ENCODE measurements around the gene KSR1.

The KSR1 gene

DNA sequence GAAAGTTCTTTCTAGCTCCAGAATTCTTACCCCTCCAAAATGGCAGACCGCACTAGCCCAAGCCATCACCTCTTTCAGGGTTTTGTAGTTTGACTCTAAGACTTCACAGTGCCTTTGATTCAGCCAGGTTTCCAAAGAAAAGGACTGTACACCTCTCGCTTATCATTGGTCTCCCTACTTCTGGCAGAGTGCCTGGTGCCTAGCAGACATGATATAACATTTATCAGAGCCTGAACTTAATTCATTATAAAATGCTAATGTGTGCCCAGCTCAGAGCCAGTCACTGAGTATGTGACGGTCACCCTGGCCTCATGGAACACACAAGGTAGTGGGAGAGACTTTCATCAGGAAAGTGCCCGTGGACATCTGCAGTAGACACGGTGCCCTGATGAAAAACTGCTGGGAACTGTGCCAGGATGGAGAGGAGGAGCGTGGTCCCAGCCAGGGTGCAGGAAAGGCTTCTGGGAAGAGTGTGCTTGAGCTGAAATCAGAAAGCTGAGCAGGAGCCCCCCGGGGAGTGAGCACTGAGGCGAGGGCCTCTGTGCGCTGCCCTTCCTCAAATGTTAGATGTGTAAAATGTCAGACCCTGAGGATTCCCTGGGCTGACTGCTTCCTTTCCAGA is 140.4 kb downstream of the KSR1 start:
- DNase-seq (ENCODE audit: extremely low read depth, low read depth), result no peak

DNA sequence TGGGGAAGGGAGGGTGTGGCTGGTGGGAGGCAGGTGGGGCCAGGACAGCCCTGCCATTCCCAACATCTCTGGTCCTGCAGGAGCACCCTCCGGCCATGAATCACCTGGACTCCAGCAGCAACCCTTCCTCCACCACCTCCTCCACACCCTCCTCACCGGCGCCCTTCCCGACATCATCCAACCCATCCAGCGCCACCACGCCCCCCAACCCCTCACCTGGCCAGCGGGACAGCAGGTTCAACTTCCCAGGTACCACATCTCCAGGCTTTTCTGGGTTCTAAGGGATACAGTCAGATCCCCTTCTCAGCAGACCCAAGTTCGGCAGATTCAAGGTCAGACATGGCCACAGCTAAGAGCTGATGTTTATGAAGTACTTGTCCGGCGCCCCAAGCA is 140.9 kb downstream of the KSR1 start:
- TF ChIP-seq, protein P1, sequence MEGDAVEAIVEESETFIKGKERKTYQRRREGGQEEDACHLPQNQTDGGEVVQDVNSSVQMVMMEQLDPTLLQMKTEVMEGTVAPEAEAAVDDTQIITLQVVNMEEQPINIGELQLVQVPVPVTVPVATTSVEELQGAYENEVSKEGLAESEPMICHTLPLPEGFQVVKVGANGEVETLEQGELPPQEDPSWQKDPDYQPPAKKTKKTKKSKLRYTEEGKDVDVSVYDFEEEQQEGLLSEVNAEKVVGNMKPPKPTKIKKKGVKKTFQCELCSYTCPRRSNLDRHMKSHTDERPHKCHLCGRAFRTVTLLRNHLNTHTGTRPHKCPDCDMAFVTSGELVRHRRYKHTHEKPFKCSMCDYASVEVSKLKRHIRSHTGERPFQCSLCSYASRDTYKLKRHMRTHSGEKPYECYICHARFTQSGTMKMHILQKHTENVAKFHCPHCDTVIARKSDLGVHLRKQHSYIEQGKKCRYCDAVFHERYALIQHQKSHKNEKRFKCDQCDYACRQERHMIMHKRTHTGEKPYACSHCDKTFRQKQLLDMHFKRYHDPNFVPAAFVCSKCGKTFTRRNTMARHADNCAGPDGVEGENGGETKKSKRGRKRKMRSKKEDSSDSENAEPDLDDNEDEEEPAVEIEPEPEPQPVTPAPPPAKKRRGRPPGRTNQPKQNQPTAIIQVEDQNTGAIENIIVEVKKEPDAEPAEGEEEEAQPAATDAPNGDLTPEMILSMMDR (IDR thresholded peaks at IDR 0.05; ENCODE audit: low read depth, low read length, missing control alignments), result no peak
- H3K4me3 ChIP-seq (replicated peaks; ENCODE audit: low read depth, low read length), result no peak overlapping the region
- DNase-seq (ENCODE audit: extremely low read depth, low read depth), result no peak

More for the DNA sequence above, 140.4 kb downstream of the KSR1 start:
- H3K4me3 ChIP-seq (replicated peaks; ENCODE audit: low read depth, low read length), result no peak overlapping the region
- TF ChIP-seq, protein P1 (IDR thresholded peaks at IDR 0.05; ENCODE audit: low read depth, low read length, missing control alignments), result no peak

DNA sequence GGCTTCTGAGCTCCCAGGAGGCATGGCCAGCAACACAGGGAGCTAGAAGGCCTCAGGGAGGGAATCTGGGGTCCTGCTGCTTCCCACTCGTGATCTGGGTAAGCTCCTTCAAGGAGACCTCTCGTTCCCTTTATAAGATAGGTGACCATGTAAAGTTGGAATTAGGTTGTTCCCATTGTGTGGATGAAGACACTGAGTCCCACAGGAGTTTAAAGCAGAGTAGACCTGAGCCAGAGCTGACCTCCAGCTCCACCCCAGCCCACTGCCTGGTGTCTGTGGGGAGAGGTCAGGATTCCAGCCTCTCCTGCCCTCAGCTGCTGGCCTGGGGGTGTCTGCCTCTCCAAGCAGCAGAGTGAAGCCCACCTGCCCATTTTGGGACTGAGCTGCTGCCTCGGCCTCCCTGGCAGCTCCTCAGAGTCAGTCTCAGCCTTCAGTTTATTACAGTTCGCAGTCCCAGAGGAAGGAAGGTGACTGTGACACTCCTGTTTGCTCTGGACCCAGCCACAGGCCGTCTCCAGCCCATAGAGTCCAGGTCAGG is 141.6 kb downstream of the KSR1 start:
- no peak for DNase-seq (ENCODE audit: extremely low read depth, low read depth)
- no peak overlapping the region for H3K4me3 ChIP-seq (replicated peaks; ENCODE audit: low read depth, low read length)
- TF ChIP-seq, protein P1 (IDR thresholded peaks at IDR 0.05; ENCODE audit: low read depth, low read length, missing control alignments), result no peak

DNA sequence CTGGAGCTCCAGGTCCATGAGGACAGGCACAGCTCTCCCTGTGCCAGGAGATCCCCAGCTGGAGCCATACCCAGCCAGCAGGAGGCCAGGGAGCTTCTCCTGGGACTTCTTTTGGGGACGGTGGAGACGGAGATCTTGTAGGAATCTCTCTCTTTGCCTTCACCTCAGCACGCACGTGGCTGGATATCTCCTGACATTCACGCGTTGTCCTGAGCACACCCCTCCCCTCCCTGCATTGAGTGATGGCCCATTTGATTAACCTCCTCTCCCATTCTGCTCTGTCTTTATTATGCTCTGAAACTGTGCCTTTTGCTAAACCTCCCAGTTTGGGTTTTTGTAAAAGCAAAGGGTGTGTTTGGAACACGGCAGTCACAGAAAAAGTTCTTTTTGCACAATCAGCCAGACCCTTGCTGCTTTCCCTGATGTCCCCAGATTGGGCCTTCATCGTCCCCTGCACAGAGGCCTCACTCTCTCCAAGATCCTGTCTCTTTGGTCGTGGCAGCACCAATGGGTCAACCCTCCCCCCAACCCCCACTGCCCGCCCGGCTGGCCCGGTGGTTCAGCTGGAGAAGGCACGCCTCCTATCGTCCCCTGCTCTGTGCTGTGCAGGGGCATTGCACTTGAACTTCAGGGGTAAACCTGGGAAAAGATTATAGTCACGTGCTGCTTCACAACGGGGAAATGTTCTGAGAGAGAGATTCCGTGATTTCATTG is 142.2 kb downstream of the KSR1 start:
- TF ChIP-seq, protein P1 (IDR thresholded peaks at IDR 0.05; ENCODE audit: low read depth, low read length, missing control alignments), result no peak
- no peak overlapping the region for H3K4me3 ChIP-seq (replicated peaks; ENCODE audit: low read depth, low read length)
- DNase-seq (ENCODE audit: extremely low read depth, low read depth), result no peak

DNA sequence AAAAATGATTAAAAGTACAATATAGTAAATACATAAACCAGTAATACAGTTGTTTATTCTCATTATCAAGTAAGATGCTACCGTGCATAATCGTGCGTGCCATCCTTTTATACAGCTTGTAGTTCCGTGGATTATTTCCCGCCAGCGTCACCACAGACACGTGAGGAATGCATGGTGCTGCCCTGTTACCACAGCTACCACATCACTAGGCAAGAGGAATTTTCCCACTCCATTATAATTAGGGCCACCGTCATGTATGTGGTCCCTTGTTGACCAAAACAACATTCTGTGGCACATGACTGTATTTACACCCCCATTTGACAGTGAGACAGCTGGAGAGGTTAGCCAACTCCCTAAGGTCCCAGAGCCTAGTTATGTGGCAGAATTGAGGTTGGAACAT is 144.2 kb downstream of the KSR1 start:
- DNase-seq (ENCODE audit: extremely low read depth, low read depth), result no peak
- TF ChIP-seq, protein P1 (IDR thresholded peaks at IDR 0.05; ENCODE audit: low read depth, low read length, missing control alignments), result no peak
- no peak overlapping the region for H3K4me3 ChIP-seq (replicated peaks; ENCODE audit: low read depth, low read length)

DNA sequence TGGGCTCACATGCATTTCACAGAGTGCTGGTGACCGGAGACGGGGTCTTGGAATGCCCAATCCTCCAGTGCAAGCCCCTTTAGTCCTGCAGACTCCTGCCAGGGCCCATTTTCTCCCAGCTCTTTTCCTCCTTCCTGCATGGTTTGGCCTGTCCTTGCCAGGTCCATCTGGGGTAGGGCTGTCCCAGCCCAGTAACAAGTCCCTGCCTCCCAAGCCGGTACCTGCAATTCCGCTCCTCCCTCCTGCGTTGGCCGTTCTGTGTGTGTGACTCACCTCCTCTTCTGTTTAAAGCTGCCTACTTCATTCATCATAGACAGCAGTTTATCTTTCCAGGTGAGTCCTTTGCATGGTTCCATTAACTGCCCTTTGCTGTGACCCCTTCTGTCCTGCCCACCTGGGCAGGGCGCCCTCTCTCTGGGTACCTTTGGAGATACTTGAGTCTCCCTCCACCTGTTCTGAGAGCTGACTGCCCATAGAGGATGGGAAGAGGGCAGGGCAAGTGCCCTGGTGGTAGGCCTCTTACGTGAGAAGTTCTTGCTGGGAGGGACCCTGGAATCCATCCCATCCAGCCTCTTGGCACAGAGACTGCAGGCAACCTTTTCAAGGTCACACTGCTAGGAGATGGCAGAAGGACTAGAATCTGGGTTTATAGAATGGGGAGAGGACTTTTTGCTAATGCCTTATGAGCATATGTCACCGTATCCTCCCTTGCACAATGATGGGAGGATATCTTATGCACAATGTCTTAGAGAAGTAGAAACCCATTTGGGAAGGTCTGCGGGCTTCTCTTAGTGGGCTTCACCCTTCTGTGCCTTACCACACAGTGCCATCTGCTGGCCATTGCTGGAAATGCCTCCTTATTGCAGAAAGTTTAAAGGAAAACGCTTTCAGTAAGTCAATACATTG is 145.1 kb downstream of the KSR1 start:
- TF ChIP-seq, protein P1 (IDR thresholded peaks at IDR 0.05; ENCODE audit: low read depth, low read length, missing control alignments), result peak; percentile 93
- DNase-seq (ENCODE audit: extremely low read depth, low read depth), result peak; percentile 61
- H3K4me3 ChIP-seq (replicated peaks; ENCODE audit: low read depth, low read length), result no peak overlapping the region
